ENCODE data around the gene ZHX3. TPM values are rescaled to one million over a fixed set of nuclear protein-coding genes. Genes with fewer than 3 reads are reported as not detected.

ZHX3 gene
- total RNA-seq, 3 donors from 2014 or later, result 6.9 to 11.9 (median 9.9) TPM

GRCh38 chr20:41183831-41184230 lies 133.7 kb downstream of the ZHX3 start:
- H3K36me3 Mint-ChIP-seq (ENCODE audit: insufficient read depth), result no peaks in the 10 kb centered on the region
- H3K9me3 Mint-ChIP-seq, result no peaks in the 10 kb centered on the region
- no peak for ATAC-seq
- no peak overlapping the region for H3K4me3 Mint-ChIP-seq
- DNase-seq, result no peak
- peaks cover 6% of the 10 kb centered on the region for H3K4me1 Mint-ChIP-seq (ENCODE audit: low read depth)
- H3K27me3 Mint-ChIP-seq (ENCODE audit: low read depth), result no peaks in the 10 kb centered on the region

- Mint-ChIP-seq H3K4me3 (no peak overlapping the region), H3K27me3 (ENCODE audit: low read depth) (no peaks in the 10 kb centered on the region), H3K9me3 (no peaks in the 10 kb centered on the region), H3K4me1 (ENCODE audit: low read depth) (peaks cover 6% of the 10 kb centered on the region), H3K36me3 (ENCODE audit: insufficient read depth) (no peaks in the 10 kb centered on the region)
- no peak for DNase-seq
- no peak for ATAC-seq
These were observed 134.1 kb downstream of the ZHX3 start for GRCh38 chr20:41183391-41183790.

- H3K9me3 Mint-ChIP-seq, result no peaks in the 10 kb centered on the region
- ATAC-seq (peak in 1 of 2 donors; percentile 35), DNase-seq (no peak)
- H3K27me3 Mint-ChIP-seq (ENCODE audit: low read depth), result no peaks in the 10 kb centered on the region
- no peak overlapping the region for H3K4me3 Mint-ChIP-seq
- H3K36me3 Mint-ChIP-seq (ENCODE audit: insufficient read depth), result no peaks in the 10 kb centered on the region
- peaks cover 6% of the 10 kb centered on the region for H3K4me1 Mint-ChIP-seq (ENCODE audit: low read depth)
These were observed 135.0 kb downstream of the ZHX3 start for GRCh38 chr20:41182296-41183212.

GRCh38 chr20:41181567-41181966 lies 136.0 kb downstream of the ZHX3 start:
- ATAC-seq (no peak), DNase-seq (no peak)
- peaks cover 6% of the 10 kb centered on the region for H3K4me1 Mint-ChIP-seq (ENCODE audit: low read depth)
- no peaks in the 10 kb centered on the region for H3K27me3 Mint-ChIP-seq (ENCODE audit: low read depth)
- no peaks in the 10 kb centered on the region for H3K9me3 Mint-ChIP-seq
- no peak overlapping the region for H3K4me3 Mint-ChIP-seq
- no peaks in the 10 kb centered on the region for H3K36me3 Mint-ChIP-seq (ENCODE audit: insufficient read depth)

GRCh38 chr20:41180599-41181333 lies 136.8 kb downstream of the ZHX3 start:
- ATAC-seq, result no peak

GRCh38 chr20:41179961-41180360 lies 137.6 kb downstream of the ZHX3 start:
- Mint-ChIP-seq H3K4me1 (ENCODE audit: low read depth) (peaks cover 6% of the 10 kb centered on the region), H3K36me3 (ENCODE audit: insufficient read depth) (peaks cover under 1% of the 10 kb centered on the region), H3K9me3 (no peaks in the 10 kb centered on the region), H3K4me3 (no peak overlapping the region), H3K27me3 (ENCODE audit: low read depth) (no peaks in the 10 kb centered on the region)
- DNase-seq (no peak), ATAC-seq (no peak)

More at GRCh38 chr20:41180599-41181333, 136.8 kb downstream of the ZHX3 start:
- Mint-ChIP-seq H3K4me1 (ENCODE audit: low read depth) (peaks cover 6% of the 10 kb centered on the region), H3K36me3 (ENCODE audit: insufficient read depth) (no peaks in the 10 kb centered on the region), H3K27me3 (ENCODE audit: low read depth) (no peaks in the 10 kb centered on the region), H3K4me3 (no peak overlapping the region), H3K9me3 (no peaks in the 10 kb centered on the region)
- DNase-seq, result peak; percentile 1

GRCh38 chr20:41178904-41179432 lies 138.6 kb downstream of the ZHX3 start:
- Mint-ChIP-seq H3K4me3 (no peak overlapping the region), H3K4me1 (ENCODE audit: low read depth) (peaks cover 8% of the 10 kb centered on the region), H3K9me3 (no peaks in the 10 kb centered on the region), H3K27me3 (ENCODE audit: low read depth) (no peaks in the 10 kb centered on the region), H3K36me3 (ENCODE audit: insufficient read depth) (peaks cover 8% of the 10 kb centered on the region)
- ATAC-seq, result no peak
- no peak for DNase-seq

GRCh38 chr20:41178495-41178894 lies 139.0 kb downstream of the ZHX3 start:
- Mint-ChIP-seq H3K4me1 (ENCODE audit: low read depth) (peaks cover 8% of the 10 kb centered on the region), H3K4me3 (no peak overlapping the region), H3K9me3 (no peaks in the 10 kb centered on the region), H3K27me3 (ENCODE audit: low read depth) (no peaks in the 10 kb centered on the region), H3K36me3 (ENCODE audit: insufficient read depth) (peaks cover 8% of the 10 kb centered on the region)
- ATAC-seq, result no peak
- DNase-seq, result no peak

GRCh38 chr20:41177636-41178035 lies 139.9 kb downstream of the ZHX3 start:
- DNase-seq, result no peak
- peaks cover 12% of the 10 kb centered on the region for H3K4me1 Mint-ChIP-seq (ENCODE audit: low read depth)

GRCh38 chr20:41176711-41177552 lies 140.6 kb downstream of the ZHX3 start:
- no peaks in the 10 kb centered on the region for H3K27me3 Mint-ChIP-seq (ENCODE audit: low read depth)
- ATAC-seq (no peak), DNase-seq (no peak)
- peaks cover 10% of the 10 kb centered on the region for H3K36me3 Mint-ChIP-seq (ENCODE audit: insufficient read depth)
- peaks cover 10% of the 10 kb centered on the region for H3K4me1 Mint-ChIP-seq (ENCODE audit: low read depth)
- H3K9me3 Mint-ChIP-seq, result no peaks in the 10 kb centered on the region
- no peak overlapping the region for H3K4me3 Mint-ChIP-seq

More at GRCh38 chr20:41177636-41178035, 139.9 kb downstream of the ZHX3 start:
- H3K27me3 Mint-ChIP-seq (ENCODE audit: low read depth), result no peaks in the 10 kb centered on the region
- ATAC-seq, result no peak
- no peaks in the 10 kb centered on the region for H3K9me3 Mint-ChIP-seq
- H3K36me3 Mint-ChIP-seq (ENCODE audit: insufficient read depth), result peaks cover 8% of the 10 kb centered on the region
- no peak overlapping the region for H3K4me3 Mint-ChIP-seq

GRCh38 chr20:41175727-41176330 lies 141.7 kb downstream of the ZHX3 start:
- Mint-ChIP-seq H3K27me3 (ENCODE audit: low read depth) (no peaks in the 10 kb centered on the region), H3K9me3 (no peaks in the 10 kb centered on the region), H3K36me3 (ENCODE audit: insufficient read depth) (peaks cover 17% of the 10 kb centered on the region), H3K4me1 (ENCODE audit: low read depth) (peaks cover 8% of the 10 kb centered on the region), H3K4me3 (no peak overlapping the region)
- no peak for DNase-seq
- ATAC-seq, result no peak

- H3K4me1 Mint-ChIP-seq (ENCODE audit: low read depth), result peaks cover 12% of the 10 kb centered on the region
- H3K27me3 Mint-ChIP-seq (ENCODE audit: low read depth), result no peaks in the 10 kb centered on the region
- DNase-seq, result peak; percentile 1
- H3K4me3 Mint-ChIP-seq, result no peak overlapping the region
- ATAC-seq, result no peak
- no peaks in the 10 kb centered on the region for H3K9me3 Mint-ChIP-seq
- H3K36me3 Mint-ChIP-seq (ENCODE audit: insufficient read depth), result peaks cover 23% of the 10 kb centered on the region
These were observed 142.3 kb downstream of the ZHX3 start for GRCh38 chr20:41175201-41175651.

GRCh38 chr20:41174782-41175181 lies 142.7 kb downstream of the ZHX3 start:
- H3K36me3 Mint-ChIP-seq (ENCODE audit: insufficient read depth), result peaks cover 26% of the 10 kb centered on the region
- H3K27me3 Mint-ChIP-seq (ENCODE audit: low read depth), result no peaks in the 10 kb centered on the region
- H3K4me1 Mint-ChIP-seq (ENCODE audit: low read depth), result peaks cover 12% of the 10 kb centered on the region
- H3K9me3 Mint-ChIP-seq, result no peaks in the 10 kb centered on the region
- no peak overlapping the region for H3K4me3 Mint-ChIP-seq
- DNase-seq, result peak; percentile 3
- ATAC-seq, result no peak
